HepG2 (cell line): ENCODE measurements around the gene KCNMB2. TPM values are rescaled to one million over a fixed set of nuclear protein-coding genes. Genes with fewer than 3 reads are reported as not detected.
A peak's percentile ranks its signal among the peaks of the same experiment; 100 is the strongest.

Source experiments
- ATAC-seq: fragments of 200-7000 bp; cut with Tn5 transposase; 3 replicates; pipeline ENCODE4 v1.9.1; 2020; ENCODE audit warnings: mild to moderate bottlenecking, moderate library complexity
- BruUV-seq: library from RNA; stranded (reverse); fragments of 400-500 nt; replicated peaks from 2 replicates; lab custom pipeline; 2021; lab: Mats Ljungman, UMichigan
- CTCF ChIA-PET: fragments of 300-600 bp; formaldehyde crosslinking; extraction: SDS; loops from one replicate; lab custom pipeline; 2021; ENCODE audit warnings: low total read pairs, inconsistent platforms, low intra/inter-chr PET ratio; lab: Yijun Ruan, JAX
- POLR2A ChIA-PET: fragments of 350-600 bp; sonication (Branson Sonifier 250); formaldehyde crosslinking; loops from one replicate; lab custom pipeline; 2020; ENCODE audit warnings: antibody characterized with exemption, inconsistent platforms; lab: Yijun Ruan, JAX
- DNase-seq: peaks from one replicate; pipeline ENCODE4 v3.0.0-alpha.2; 2015; ENCODE audit warnings: low spot score
- FAIRE-seq: peaks from 3 replicates; lab custom pipeline; 2011; peaks lifted over from hg19 to GRCh38; lab: Jason Lieb, UNC
- H2AFZ ChIP-seq: one replicate; pipeline ENCODE4 v1.6.1; 2011; ENCODE audit warnings: low read length, inconsistent platforms
- H3K27ac ChIP-seq: fragments of 300-600 bp; 3 replicates; pipeline ENCODE4 v1.8.0; 2011; ENCODE audit warnings: mixed run types, mild to moderate bottlenecking, mixed read lengths, low read length, inconsistent platforms; ENCODE audit not compliant: insufficient read depth; ENCODE audit errors: extremely low read length
- H3K27me3 ChIP-seq, 2 experiments: fragments of 200-600 bp in 1 of 2; 2 replicates in 1 of 2; 3 replicates in 1 of 2; pipeline versions ENCODE4 v1.6.0 to v1.8.0; 2011; ENCODE audit warnings: low read length in 2 of 2, mild to moderate bottlenecking in 2 of 2, moderate library complexity in 2 of 2, inconsistent platforms in 1 of 2; ENCODE audit not compliant: insufficient read depth in 2 of 2, control insufficient read depth in 1 of 2
- H3K36me3 ChIP-seq, 2 experiments: fragments of 200-600 bp in 1 of 2; replicated peaks in 1 of 2; 2 replicates in 1 of 2; 3 replicates in 1 of 2; pipeline versions ENCODE4 v1.5.1 to v1.8.0; 2011; ENCODE audit warnings: low read length in 2 of 2, inconsistent platforms in 1 of 2; ENCODE audit not compliant: insufficient read depth in 2 of 2, control insufficient read depth in 1 of 2
- H3K4me1 ChIP-seq: 2 replicates; pipeline ENCODE4 v1.5.1; 2012; ENCODE audit warnings: low read length, inconsistent platforms; ENCODE audit not compliant: insufficient read depth
- H3K4me2 ChIP-seq: 2 replicates; pipeline ENCODE4 v1.6.0; 2011; ENCODE audit warnings: low read depth, low read length, inconsistent platforms
- H3K4me3 ChIP-seq, 3 experiments: fragments of 200-600 bp in 1 of 3; sonication (generic), shearing (Covaris generic) in 1 of 3; replicated peaks in 1 of 3; 2 replicates each; pipeline ENCODE4 v1.5.1; 2011 to 2016; ENCODE audit warnings: low read length in 3 of 3, inconsistent platforms in 2 of 3, low read depth in 2 of 3, mild to moderate bottlenecking in 2 of 3, control low read depth in 1 of 3, mixed read lengths in 1 of 3; ENCODE audit not compliant: insufficient read depth in 1 of 3
- H3K79me2 ChIP-seq: one replicate; pipeline ENCODE4 v1.6.1; 2011; ENCODE audit warnings: low read length, inconsistent platforms; ENCODE audit not compliant: insufficient read depth
- H3K9ac ChIP-seq: 2 replicates; pipeline ENCODE4 v1.6.0; 2011; ENCODE audit warnings: mild to moderate bottlenecking, low read depth, low read length, inconsistent platforms; ENCODE audit not compliant: insufficient read depth
- H3K9me3 ChIP-seq: 2 replicates; pipeline ENCODE4 v1.5.1; 2012; ENCODE audit warnings: mild to moderate bottlenecking, low read length
- H4K20me1 ChIP-seq: 2 replicates; pipeline ENCODE4 v1.6.0; 2011; ENCODE audit warnings: inconsistent platforms, mild to moderate bottlenecking, low read length, moderate library complexity; ENCODE audit not compliant: insufficient read depth
- CEBPB ChIP-seq: IDR thresholded peaks from 2 replicates; pipeline ENCODE4 v1.6.1; 2011; ENCODE audit warnings: low read depth, low read length, improper control_type of control experiment, borderline replicate concordance
- PAX8 ChIP-seq: sonication (generic); formaldehyde crosslinking; IDR thresholded peaks from 2 replicates; pipeline ENCODE4 v1.8.0; 2022; ENCODE audit warnings: mild to moderate bottlenecking, missing genetic modification reagents, borderline replicate concordance
- PCBP1 ChIP-seq: fragments of 200-400 bp; formaldehyde crosslinking; IDR thresholded peaks from 2 replicates; pipeline ENCODE4 v1.6.1; 2017; ENCODE audit warnings: mild to moderate bottlenecking, low read depth, low read length, borderline replicate concordance
- ZFP62 ChIP-seq: sonication (generic); formaldehyde crosslinking; IDR thresholded peaks from 2 replicates; pipeline ENCODE4 v1.4.0; 2020; ENCODE audit warnings: missing genetic modification reagents
- WGBS: methylation state at CpG from one replicate; pipeline ENCODE4 v1.1.6; 2017; ENCODE audit warnings: low lambda C conversion rate; 5-methylcytosine and 5-hydroxymethylcytosine counted together
- in situ Hi-C: cut with HindIII; loops from 2 replicates; pipeline ENCODE4 v1.10.0; 2017; ENCODE audit warnings: low pct_unique_long_range_greater_than_20kb; ENCODE audit not compliant: extremely low pct_ligation_motif_present
- intact Hi-C: fragments of 100-400 bp; cut with micrococcal nuclease; formaldehyde crosslinking; loops from one replicate; pipeline ENCODE4 v1.10.0; 2022; ENCODE audit not compliant: unreplicated experiment
- polyA plus RNA-seq, 8 experiments: library from polyadenylated mRNA; depleted of rRNA in 3 of 8; stranded (reverse) in 7 of 8; unstranded in 1 of 8; fragments of >200 nt; fragmentation: Illumina TruSeq in 4 of 8; extraction: Trizol in 4 of 8; gene quantifications; 2 replicates each; pipeline versions ENCODE4 v1.2.1 to v1.2.3, GENCODE V29; 2011 to 2016; ENCODE audit warnings: low read depth in 4 of 8, missing spikeins in 1 of 8, mixed read lengths in 1 of 8; ENCODE audit not compliant: insufficient read depth in 1 of 8
- total RNA-seq, 5 experiments: library from RNA; depleted of rRNA; stranded (reverse); fragments of >200 nt; fragmentation: Illumina TruSeq; extraction: Trizol; gene quantifications; 2 replicates each; pipeline ENCODE4 v1.2.3, GENCODE V29; 2016; ENCODE audit warnings: low read depth in 1 of 5
- TF ChIP-seq, protein P1 (sequence below), 2 experiments: sonication (generic) in 1 of 2; formaldehyde crosslinking in 1 of 2; IDR thresholded peaks; 2 replicates each; pipeline versions ENCODE4 v1.4.0 to v1.6.1; 2018 to 2020; ENCODE audit warnings: missing genetic modification reagents in 2 of 2, borderline replicate concordance in 1 of 2, low read depth in 1 of 2, mild to moderate bottlenecking in 1 of 2, missing biosample characterization in 1 of 2
- TF ChIP-seq, protein P2 (sequence below): sonication (generic); formaldehyde crosslinking; IDR thresholded peaks from 2 replicates; pipeline ENCODE4 v1.5.0; 2020; ENCODE audit warnings: mild to moderate bottlenecking, missing genetic modification reagents

KCNMB2 gene
- total and polyA plus RNA-seq, 2 of the 13 experiments (the other 11 are each of a cell fraction or from before 2014, with no cell fraction given) = not detected

DNA sequence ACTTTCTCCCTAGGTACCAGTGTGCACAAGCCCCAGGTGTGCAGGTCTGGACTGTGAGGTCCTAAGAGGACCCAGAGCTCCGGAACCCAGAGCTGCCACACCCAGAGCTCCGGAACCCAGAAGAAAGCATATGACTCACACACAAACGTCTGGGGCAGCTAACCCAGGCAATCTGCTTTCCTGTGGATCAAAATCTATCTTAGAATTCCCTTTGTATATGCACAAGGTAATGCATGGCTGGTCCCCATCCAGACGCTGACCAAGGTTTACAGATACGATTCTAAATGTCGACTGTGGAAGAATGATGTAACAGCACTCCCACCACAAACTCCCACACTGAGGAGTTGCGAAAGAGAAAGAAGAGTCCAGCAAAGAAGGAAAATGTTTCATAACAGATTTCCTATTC is 15.7 kb downstream of the KCNMB2 start:
- POLR2A ChIA-PET = no interaction called here
- 3% methylated on average over 4 of the region's 7 CpGs for WGBS
- Histone ChIP-seq H3K79me2 (no peaks in the 10 kb centered on the region), H3K27me3 (no peaks in the 10 kb centered on the region), H2AFZ (no peak overlapping the region), H3K36me3 (no peaks in the 10 kb centered on the region), H3K4me1 (no peaks in the 10 kb centered on the region), H3K27ac (no peak overlapping the region), H3K4me2 (no peak overlapping the region), H3K4me3 (no peak overlapping the region), H4K20me1 (no peaks in the 10 kb centered on the region), H3K9me3 (no peaks in the 10 kb centered on the region), H3K9ac (no peak overlapping the region)
- FAIRE-seq (no peak), ATAC-seq (no peak), DNase-seq (no peak)
- intact Hi-C loops (no loop called here), in situ Hi-C loops (no loop called here)
- TF ChIP-seq CEBPB = peak; percentile 55
- TF ChIP-seq ZFP62 (CRISPR knock-in tag) = no peak
- no TSS peak for BruUV-seq
- CTCF ChIA-PET = no interaction called here

DNA sequence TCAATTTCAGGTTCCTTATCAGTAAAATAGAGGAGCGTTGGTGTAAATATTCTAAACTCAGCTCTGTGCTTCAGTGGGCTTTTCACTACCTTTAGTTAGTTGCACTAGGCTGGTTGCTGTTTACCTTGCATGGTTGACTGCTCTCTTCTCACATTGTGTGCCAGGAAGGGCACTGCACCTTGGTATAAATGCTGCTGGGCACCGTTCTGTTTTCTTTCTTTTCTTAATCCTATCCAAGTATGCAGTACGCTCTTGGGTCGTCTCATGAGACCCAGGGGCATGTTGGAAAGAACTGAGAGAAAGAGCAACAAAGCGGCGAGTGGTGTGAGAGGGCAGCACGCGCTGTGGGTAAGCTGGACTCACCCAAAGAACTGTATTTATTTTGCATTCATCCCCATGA is 22.4 kb downstream of the KCNMB2 start:
- BruUV-seq = no TSS peak

More for the DNA sequence above, 22.4 kb downstream of the KCNMB2 start:
- no peaks in the 10 kb centered on the region for H3K4me1 ChIP-seq
- H3K4me2 ChIP-seq = no peak overlapping the region
- H4K20me1 ChIP-seq = no peaks in the 10 kb centered on the region
- CTCF ChIA-PET = no interaction called here
- POLR2A ChIA-PET = no interaction called here
- DNase-seq (no peak), FAIRE-seq (no peak)
- no peaks in the 10 kb centered on the region for H3K79me2 ChIP-seq
- no peak overlapping the region for H2AFZ ChIP-seq
- no peak overlapping the region for H3K9ac ChIP-seq
- TF ChIP-seq PAX8 (CRISPR knock-in tag) (no peak), PCBP1 (no peak)
- TF ChIP-seq, protein P1, sequence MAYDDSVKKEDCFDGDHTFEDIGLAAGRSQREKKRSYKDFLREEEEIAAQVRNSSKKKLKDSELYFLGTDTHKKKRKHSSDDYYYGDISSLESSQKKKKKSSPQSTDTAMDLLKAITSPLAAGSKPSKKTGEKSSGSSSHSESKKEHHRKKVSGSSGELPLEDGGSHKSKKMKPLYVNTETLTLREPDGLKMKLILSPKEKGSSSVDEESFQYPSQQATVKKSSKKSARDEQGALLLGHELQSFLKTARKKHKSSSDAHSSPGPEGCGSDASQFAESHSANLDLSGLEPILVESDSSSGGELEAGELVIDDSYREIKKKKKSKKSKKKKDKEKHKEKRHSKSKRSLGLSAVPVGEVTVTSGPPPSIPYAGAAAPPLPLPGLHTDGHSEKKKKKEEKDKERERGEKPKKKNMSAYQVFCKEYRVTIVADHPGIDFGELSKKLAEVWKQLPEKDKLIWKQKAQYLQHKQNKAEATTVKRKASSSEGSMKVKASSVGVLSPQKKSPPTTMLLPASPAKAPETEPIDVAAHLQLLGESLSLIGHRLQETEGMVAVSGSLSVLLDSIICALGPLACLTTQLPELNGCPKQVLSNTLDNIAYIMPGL (CRISPR knock-in tag; IDR thresholded peaks at IDR 0.05; ENCODE audit: borderline replicate concordance in 1 of 2, low read depth in 1 of 2) = no peak
- TF ChIP-seq, protein P2, sequence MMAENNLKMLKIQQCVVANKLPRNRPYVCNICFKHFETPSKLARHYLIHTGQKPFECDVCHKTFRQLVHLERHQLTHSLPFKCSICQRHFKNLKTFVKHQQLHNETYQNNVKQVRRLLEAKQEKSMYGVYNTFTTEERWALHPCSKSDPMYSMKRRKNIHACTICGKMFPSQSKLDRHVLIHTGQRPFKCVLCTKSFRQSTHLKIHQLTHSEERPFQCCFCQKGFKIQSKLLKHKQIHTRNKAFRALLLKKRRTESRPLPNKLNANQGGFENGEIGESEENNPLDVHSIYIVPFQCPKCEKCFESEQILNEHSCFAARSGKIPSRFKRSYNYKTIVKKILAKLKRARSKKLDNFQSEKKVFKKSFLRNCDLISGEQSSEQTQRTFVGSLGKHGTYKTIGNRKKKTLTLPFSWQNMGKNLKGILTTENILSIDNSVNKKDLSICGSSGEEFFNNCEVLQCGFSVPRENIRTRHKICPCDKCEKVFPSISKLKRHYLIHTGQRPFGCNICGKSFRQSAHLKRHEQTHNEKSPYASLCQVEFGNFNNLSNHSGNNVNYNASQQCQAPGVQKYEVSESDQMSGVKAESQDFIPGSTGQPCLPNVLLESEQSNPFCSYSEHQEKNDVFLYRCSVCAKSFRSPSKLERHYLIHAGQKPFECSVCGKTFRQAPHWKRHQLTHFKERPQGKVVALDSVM (CRISPR knock-in tag) = no peak
- TF ChIP-seq, all 625 proteins: peak for 0
- Histone ChIP-seq H3K27me3 (no peaks in the 10 kb centered on the region), H3K9me3 (no peaks in the 10 kb centered on the region), H3K4me3 (no peak overlapping the region), H3K36me3 (no peaks in the 10 kb centered on the region), H3K27ac (no peak overlapping the region)
- in situ Hi-C loops = no loop called here
- no peak for ATAC-seq
- intact Hi-C loops = loop anchor here (1.0 kb wide), 1 partner anchor 40 kb away; no protein-coding TSS in a partner anchor
- 40% methylated on average over 8 of the region's 8 CpGs for WGBS
